Measurements from ENCODE around the gene CMC2.

CMC2 gene

GRCh38 chr16:81040842-81041241 lies 34.2 kb upstream of the CMC2 start:
- no peak for TF ChIP-seq TAF1 (IDR thresholded peaks at IDR 0.05; ENCODE audit: low read depth)
- TF ChIP-seq, protein P1, sequence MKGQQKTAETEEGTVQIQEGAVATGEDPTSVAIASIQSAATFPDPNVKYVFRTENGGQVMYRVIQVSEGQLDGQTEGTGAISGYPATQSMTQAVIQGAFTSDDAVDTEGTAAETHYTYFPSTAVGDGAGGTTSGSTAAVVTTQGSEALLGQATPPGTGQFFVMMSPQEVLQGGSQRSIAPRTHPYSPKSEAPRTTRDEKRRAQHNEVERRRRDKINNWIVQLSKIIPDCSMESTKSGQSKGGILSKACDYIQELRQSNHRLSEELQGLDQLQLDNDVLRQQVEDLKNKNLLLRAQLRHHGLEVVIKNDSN (IDR thresholded peaks at IDR 0.05): no peak
- TF ChIP-seq TEAD4 (IDR thresholded peaks at IDR 0.05): no peak
- no peak for TF ChIP-seq CEBPB (IDR thresholded peaks at IDR 0.05)
- TF ChIP-seq ZBTB7A (IDR thresholded peaks at IDR 0.05; ENCODE audit: low read depth): no peak
- TF ChIP-seq FOXM1 (IDR thresholded peaks at IDR 0.05; ENCODE audit: borderline replicate concordance, low read depth): no peak
- no peak for TF ChIP-seq EGR1 (IDR thresholded peaks at IDR 0.05)
- no peak for TF ChIP-seq CREB1 (IDR thresholded peaks at IDR 0.05; ENCODE audit: low read depth)
- no peak for TF ChIP-seq YY1 (IDR thresholded peaks at IDR 0.05; ENCODE audit: low read depth)
- TF ChIP-seq RAD21 (IDR thresholded peaks at IDR 0.05; ENCODE audit: low read depth): no peak
- no peak for TF ChIP-seq REST (IDR thresholded peaks at IDR 0.05; ENCODE audit: low read depth)

GRCh38 chr16:81040131-81040530 lies 33.4 kb upstream of the CMC2 start:
- no peak for TF ChIP-seq FOXM1 (IDR thresholded peaks at IDR 0.05; ENCODE audit: borderline replicate concordance, low read depth)
- TF ChIP-seq YY1 (IDR thresholded peaks at IDR 0.05; ENCODE audit: low read depth): no peak
- no peak for TF ChIP-seq RAD21 (IDR thresholded peaks at IDR 0.05; ENCODE audit: low read depth)
- TF ChIP-seq, protein P2, sequence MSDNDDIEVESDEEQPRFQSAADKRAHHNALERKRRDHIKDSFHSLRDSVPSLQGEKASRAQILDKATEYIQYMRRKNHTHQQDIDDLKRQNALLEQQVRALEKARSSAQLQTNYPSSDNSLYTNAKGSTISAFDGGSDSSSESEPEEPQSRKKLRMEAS (IDR thresholded peaks at IDR 0.05): no peak
- no peak for TF ChIP-seq CEBPB (IDR thresholded peaks at IDR 0.05)
- no peak for TF ChIP-seq TEAD4 (IDR thresholded peaks at IDR 0.05)
- TF ChIP-seq REST (IDR thresholded peaks at IDR 0.05; ENCODE audit: low read depth): no peak

- TF ChIP-seq, protein P2 (IDR thresholded peaks at IDR 0.05): no peak
- TF ChIP-seq TCF12 (IDR thresholded peaks at IDR 0.05; ENCODE audit: low read depth): no peak
Measured at GRCh38 chr16:81036751-81037350, 30.2 kb upstream of the CMC2 start.

GRCh38 chr16:81035975-81036750 lies 29.5 kb upstream of the CMC2 start:
- peak; percentile 36; the same call in 1 of the 2 replicates for TF ChIP-seq TAF1 (IDR thresholded peaks at IDR 0.05; ENCODE audit: low read depth)
- TF ChIP-seq, protein P1 (IDR thresholded peaks at IDR 0.05): no peak

GRCh38 chr16:81035398-81035974 lies 28.8 kb upstream of the CMC2 start, which contains the start of gene ATMIN:
ATMIN (plus strand) TSS chr16:81035842; CDS start chr16:81035871, 29 bp downstream.
- no peak for TF ChIP-seq REST (IDR thresholded peaks at IDR 0.05; ENCODE audit: low read depth)
- peak; percentile 80; the same call in 1 of the 2 replicates for TF ChIP-seq YY1 (IDR thresholded peaks at IDR 0.05; ENCODE audit: low read depth)
- peak; percentile 51; the same call in 1 of the 2 replicates for TF ChIP-seq RAD21 (IDR thresholded peaks at IDR 0.05; ENCODE audit: low read depth)
- TF ChIP-seq EP300 (IDR thresholded peaks at IDR 0.05; ENCODE audit: borderline replicate concordance): no peak
- TF ChIP-seq FOXM1 (IDR thresholded peaks at IDR 0.05; ENCODE audit: borderline replicate concordance, low read depth): no peak
- TF ChIP-seq ZBTB7A (IDR thresholded peaks at IDR 0.05; ENCODE audit: low read depth): no peak
- 0 out of 2 replicates have a peak, but pooled peaks have one; percentile 4 for TF ChIP-seq NFIC (IDR thresholded peaks at IDR 0.05)
- peak; percentile 49; the same call in 1 of the 2 replicates for TF ChIP-seq TAF1 (IDR thresholded peaks at IDR 0.05; ENCODE audit: low read depth)
- TF ChIP-seq CEBPB (IDR thresholded peaks at IDR 0.05): no peak

All from Ishikawa (cell line).